Heart right ventricle (tissue), 16 donors: ENCODE results near the gene AGBL1. TPM values are rescaled to one million over a fixed set of nuclear protein-coding genes. Genes with fewer than 3 reads are reported as not detected.

Source experiments
- ATAC-seq, 8 donors: fragments of 200-7000 bp; cut with Tn5 transposase; one replicate each; pipeline ENCODE4 v1.9.1; 2020; ENCODE audit warnings: mild to moderate bottlenecking in 8 of 8, moderate library complexity in 8 of 8, moderate number of reproducible peaks in 1 of 8
- DNase-seq, 2 donors: peaks; one replicate each; pipeline ENCODE4 v3.0.0-alpha.2; 2020
- H3K27ac ChIP-seq, 10 donors: fragments of 200-600 bp; sonication (generic) in 2 of 10; one replicate each; pipeline versions ENCODE4 v1.5.0 to v1.8.0; 2020 to 2022; ENCODE audit warnings: mild to moderate bottlenecking in 3 of 10
- H3K27me3 ChIP-seq, 7 donors: fragments of 200-600 bp; one replicate each; pipeline ENCODE4 v1.8.0; 2021 to 2022; ENCODE audit warnings: mild to moderate bottlenecking in 2 of 7
- H3K36me3 ChIP-seq, 9 donors: fragments of 200-600 bp; sonication (generic) in 1 of 9; one replicate each; pipeline versions ENCODE4 v1.5.0 to v1.8.0; 2020 to 2022; ENCODE audit warnings: mild to moderate bottlenecking in 2 of 9
- H3K4me1 ChIP-seq, 9 donors: fragments of 200-600 bp; sonication (generic) in 1 of 9; one replicate each; pipeline versions ENCODE4 v1.5.0 to v1.8.0; 2020 to 2022; ENCODE audit warnings: mild to moderate bottlenecking in 4 of 9
- H3K4me3 ChIP-seq, 10 donors: fragments of 200-600 bp; sonication (generic) in 2 of 10; one replicate each; pipeline versions ENCODE4 v1.5.0 to v1.8.0; 2020 to 2022; ENCODE audit warnings: mild to moderate bottlenecking in 7 of 10, moderate library complexity in 2 of 10
- H3K9me3 ChIP-seq, 11 donors: fragments of 200-600 bp in 10 of 11; sonication (generic) in 2 of 11; one replicate each; pipeline versions ENCODE4 v1.5.0 to v1.8.0; 2013 to 2022; ENCODE audit warnings: mild to moderate bottlenecking in 2 of 11, control low read depth in 1 of 11, moderate library complexity in 1 of 11
- WGBS, 2 donors: extraction: QIAGEN DNeasy Blood & Tissue Kit; methylation state at CpG; one replicate each; pipeline ENCODE4 v1.1.7; 2013; ENCODE audit warnings: inconsistent platforms in 1 of 2; 5-methylcytosine and 5-hydroxymethylcytosine counted together
- intact Hi-C, 10 donors: fragments of 100-400 bp; cut with DNase I; formaldehyde crosslinking; loops; one replicate each; pipeline versions ENCODE4 v1.11.1 to v1.14.2; 2022
- polyA plus RNA-seq, 2 donors: library from polyadenylated mRNA; stranded (reverse); fragments of 200-250 nt; gene quantifications; one replicate each; pipeline ENCODE4 v1.2.3, GENCODE V29; 2013
- total RNA-seq, 10 donors: library from RNA; stranded (reverse); fragmentation: NEBNext Ultra II Directional in 3 of 10; extraction: Animal tissue kit (Norgen Biotek cat#: 25700) in 3 of 10; gene quantifications; one replicate each; pipeline versions ENCODE4 v1.2.1 to v1.2.4, GENCODE V29; 2021 to 2023
- TF ChIP-seq, protein P1 (sequence below), 9 donors: fragments of 200-600 bp; sonication (generic) in 2 of 9; IDR thresholded peaks; one replicate each; pipeline versions ENCODE4 v1.5.0 to v1.8.0; 2021 to 2022; ENCODE audit warnings: antibody characterized with exemption in 9 of 9, mild to moderate bottlenecking in 5 of 9, moderate library complexity in 1 of 9
- donor health status: Arrhythmogenic right ventricular cardiomyopathy.
- donor health status: ischemic (EF 13 %, LVEDD 7.1; RV severe dilation, severe dysfunction).
- donor health status: healthy with polysubstance abuse.
- donor health status: DM: no; HTN: yes; CAD: no.
- donor health status: DM: no; HTN: no; CAD: no.
- donor health status: ischemic (EF 25% LVEDD 6.9; RV normal size, moderate dysfunction).
- donor health status: ischemic (EF 25% LVEDD 5.7; RV mildly dilated, moderate dysfunction).
- donor health status: healthy.
- donor health status: DM: yes; HTN: yes; CAD: no.
- donor health status: Ischemic cardiomyopathy.
- donor health status: ischemic (EF 35%, LVEDD 5.7; RV mildly dilated, moderate dysfunction).
- donor health status: nonischemic (EF 11% LVEDD 7.7; RV severe dilation, severe dysfunction).
- donor health status: DM: yes; HTN: yes; CAD: no.
- donor health status: PGD.
- donor health status: ischemic (EF 29% LVEDD 5.4; RV normal size, mild dysfunction).
- donor health status: nonischemic (EF 23%, LVEDD 6.1; RV moderate dilation, normal function).

The AGBL1 gene
- total and polyA plus RNA-seq, 12 donors, result 0.02 to 0.13 (median 0.09) TPM; not detected in 7

DNA sequence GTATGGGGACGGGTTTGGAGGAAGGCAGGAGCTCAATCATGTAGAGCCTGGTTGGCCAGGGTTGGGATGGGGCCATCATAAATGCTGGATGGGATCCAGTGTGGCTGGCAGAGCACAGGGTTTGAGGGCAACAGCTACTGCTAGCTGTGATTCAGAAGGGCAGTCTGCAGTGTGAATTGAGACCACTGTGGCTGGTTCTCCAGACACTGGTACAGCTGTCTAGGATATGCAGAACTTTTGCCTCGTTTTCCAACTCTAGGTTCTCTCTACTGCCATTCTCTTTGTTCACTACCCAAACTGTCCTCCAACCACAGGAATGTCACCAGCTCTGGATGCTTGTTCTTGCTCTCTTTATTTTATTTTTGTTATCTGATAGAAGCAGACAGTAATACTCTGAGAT lies 543.6 kb downstream of the AGBL1 start:
- TF ChIP-seq, protein P1, sequence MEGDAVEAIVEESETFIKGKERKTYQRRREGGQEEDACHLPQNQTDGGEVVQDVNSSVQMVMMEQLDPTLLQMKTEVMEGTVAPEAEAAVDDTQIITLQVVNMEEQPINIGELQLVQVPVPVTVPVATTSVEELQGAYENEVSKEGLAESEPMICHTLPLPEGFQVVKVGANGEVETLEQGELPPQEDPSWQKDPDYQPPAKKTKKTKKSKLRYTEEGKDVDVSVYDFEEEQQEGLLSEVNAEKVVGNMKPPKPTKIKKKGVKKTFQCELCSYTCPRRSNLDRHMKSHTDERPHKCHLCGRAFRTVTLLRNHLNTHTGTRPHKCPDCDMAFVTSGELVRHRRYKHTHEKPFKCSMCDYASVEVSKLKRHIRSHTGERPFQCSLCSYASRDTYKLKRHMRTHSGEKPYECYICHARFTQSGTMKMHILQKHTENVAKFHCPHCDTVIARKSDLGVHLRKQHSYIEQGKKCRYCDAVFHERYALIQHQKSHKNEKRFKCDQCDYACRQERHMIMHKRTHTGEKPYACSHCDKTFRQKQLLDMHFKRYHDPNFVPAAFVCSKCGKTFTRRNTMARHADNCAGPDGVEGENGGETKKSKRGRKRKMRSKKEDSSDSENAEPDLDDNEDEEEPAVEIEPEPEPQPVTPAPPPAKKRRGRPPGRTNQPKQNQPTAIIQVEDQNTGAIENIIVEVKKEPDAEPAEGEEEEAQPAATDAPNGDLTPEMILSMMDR (IDR thresholded peaks at IDR 0.05), result no peak
- H3K9me3 ChIP-seq, result peaks cover 0 to 3% (median 0%) of the 10 kb centered on the region in 11 donors
- no peaks in the 10 kb centered on the region for H3K27me3 ChIP-seq
- no peaks in the 10 kb centered on the region for H3K36me3 ChIP-seq
- H3K4me1 ChIP-seq, result peaks cover 0 to 11% (median 0%) of the 10 kb centered on the region in 9 donors
- intact Hi-C loops, result loop anchor here in 6 of 10 donors (5.0 to 10.0 kb wide), 5 partner anchors 292 to 1652 kb away; no protein-coding TSS in a partner anchor
- no peak overlapping the region for H3K27ac ChIP-seq
- 49 to 57% methylated on average over 2 of the region's 2 CpGs for WGBS, 2 donors
- H3K4me3 ChIP-seq, result no peak overlapping the region
- DNase-seq (no peak), ATAC-seq (no peak)

DNA sequence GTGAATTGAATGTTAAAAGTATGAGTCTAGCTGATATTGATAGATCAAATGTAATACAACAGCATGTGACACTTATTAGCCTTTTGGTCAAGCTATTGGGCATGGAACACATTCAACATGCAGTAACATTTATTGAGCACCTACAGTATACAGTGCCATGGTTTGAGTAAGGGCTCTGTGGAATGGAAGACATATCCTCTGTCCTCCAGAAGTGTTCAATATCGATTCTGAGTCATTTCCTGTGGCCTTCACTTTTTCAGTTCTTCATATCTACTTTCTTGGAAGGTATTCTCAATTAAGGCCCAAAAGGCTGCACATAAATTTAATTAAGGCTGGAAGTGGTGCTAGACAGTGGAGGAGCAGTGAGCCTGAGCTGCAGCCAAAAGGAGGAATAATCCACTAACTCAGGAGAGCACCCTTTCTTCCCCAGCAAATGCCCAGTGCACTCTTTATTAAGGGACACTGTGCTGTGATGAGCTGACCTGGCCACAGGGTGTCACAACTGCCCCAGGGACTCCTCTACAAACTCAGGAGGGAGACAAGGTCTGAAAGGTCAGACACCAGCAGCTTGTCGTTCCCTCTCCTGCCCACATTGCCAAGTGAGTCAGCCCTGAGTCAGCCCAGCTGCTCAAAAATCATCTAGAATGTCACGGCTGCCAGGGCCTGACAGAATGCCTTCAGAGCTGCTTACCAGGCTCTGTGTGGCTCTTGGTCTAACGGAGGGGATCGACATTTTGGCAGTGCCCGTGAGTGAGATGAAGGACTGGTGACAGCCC lies 544.8 kb downstream of the AGBL1 start:
- ATAC-seq, result peak; percentile 96 to 100 (median 98)
- H3K4me3 ChIP-seq, result no peak overlapping the region
- TF ChIP-seq, protein P1 (IDR thresholded peaks at IDR 0.05), result peak; percentile 27 to 66 (median 50)
- intact Hi-C loops, result loop anchor here in 6 of 10 donors (2.0 to 10.0 kb wide), 6 partner anchors 290 to 1650 kb away; no protein-coding TSS in a partner anchor
- DNase-seq, result peak; percentile 71 to 75
- peaks cover 0 to 11% (median 0%) of the 10 kb centered on the region in 9 donors for H3K4me1 ChIP-seq
- 21 to 27% methylated on average over 6 of the region's 6 CpGs for WGBS, 2 donors
- H3K36me3 ChIP-seq, result no peaks in the 10 kb centered on the region
- H3K27me3 ChIP-seq, result no peaks in the 10 kb centered on the region
- peaks cover 0 to 3% (median 0%) of the 10 kb centered on the region in 11 donors for H3K9me3 ChIP-seq
- H3K27ac ChIP-seq, result peak overlapping the region in 5 of 10 donors; percentile 3 to 50 (median 34)

DNA sequence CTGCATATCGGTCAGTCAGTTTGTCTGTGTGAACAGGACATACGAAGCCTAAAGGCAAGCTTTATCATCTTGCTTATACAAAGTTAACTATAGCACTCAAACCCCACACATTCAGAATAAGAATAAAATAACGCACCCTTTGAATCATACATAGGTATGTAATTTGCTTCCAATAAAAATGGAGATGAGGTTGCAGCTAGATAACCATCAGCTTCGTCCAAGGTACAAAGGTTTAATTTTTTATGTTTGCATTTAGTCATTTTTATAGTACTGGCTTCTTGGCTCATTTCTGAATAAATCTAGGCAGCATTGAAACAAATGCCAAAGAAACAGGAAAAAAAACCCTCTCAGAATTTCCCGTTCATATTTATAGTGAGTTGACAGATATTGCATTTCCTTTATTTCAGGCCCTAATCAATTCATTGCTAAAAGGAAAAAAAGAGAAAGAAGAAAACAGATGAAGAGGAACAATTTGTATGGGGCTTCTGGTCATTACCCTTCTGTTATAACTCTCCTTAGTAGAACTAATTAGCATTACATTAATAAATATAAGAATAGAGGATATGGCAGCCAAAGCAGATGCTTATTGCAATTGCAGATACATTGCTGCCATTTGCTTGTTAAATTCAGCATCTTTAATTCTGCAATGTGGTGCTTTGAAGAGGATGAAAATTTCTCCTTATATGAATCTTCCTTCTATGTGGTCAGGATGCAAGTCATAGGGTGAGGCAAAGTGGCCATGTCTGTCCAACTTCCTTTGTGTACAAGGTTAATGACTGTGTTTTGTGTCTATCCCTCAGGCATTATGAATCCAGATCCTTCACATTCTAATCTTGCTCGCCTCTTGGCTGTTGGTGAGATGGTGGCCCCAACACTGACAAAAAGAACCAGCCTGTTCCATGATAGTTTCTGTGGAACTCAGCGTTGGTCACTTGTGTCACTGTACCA lies 550.0 kb downstream of the AGBL1 start:
- intact Hi-C loops, result loop anchor here in 6 of 10 donors (5.0 to 10.0 kb wide), 5 partner anchors 278 to 1645 kb away; no protein-coding TSS in a partner anchor
- TF ChIP-seq, protein P1 (IDR thresholded peaks at IDR 0.05), result no peak
- H3K4me1 ChIP-seq, result peaks cover 0 to 5% (median 0%) of the 10 kb centered on the region in 9 donors
- no peaks in the 10 kb centered on the region for H3K27me3 ChIP-seq
- ATAC-seq, result no peak
- no peak overlapping the region for H3K4me3 ChIP-seq
- WGBS, 2 donors, result 67 to 76% methylated on average over 7 of the region's 7 CpGs
- H3K27ac ChIP-seq, result no peak overlapping the region
- no peak for DNase-seq
- H3K36me3 ChIP-seq, result no peaks in the 10 kb centered on the region
- peaks cover 0 to 3% (median 0%) of the 10 kb centered on the region in 11 donors for H3K9me3 ChIP-seq

DNA sequence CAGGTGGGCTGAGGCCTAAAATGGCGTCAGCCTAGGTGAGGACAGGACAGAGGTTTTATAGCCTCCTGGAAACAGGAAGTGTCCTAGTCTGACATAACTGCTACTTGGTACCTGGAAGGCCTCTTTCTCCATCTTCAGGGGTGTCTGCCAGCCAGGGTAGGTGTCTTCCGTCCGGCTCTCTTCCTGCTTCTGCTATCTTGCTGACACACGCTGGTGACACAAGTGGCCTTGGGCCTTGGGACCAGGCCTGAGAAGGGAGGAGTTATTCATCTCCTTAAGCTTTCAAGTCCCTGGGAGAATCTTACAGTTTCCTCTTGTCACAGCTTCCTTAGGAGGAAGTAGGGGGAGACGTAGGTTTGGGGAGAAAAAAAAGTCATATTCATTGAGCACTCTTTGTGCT lies 551.3 kb downstream of the AGBL1 start:
- TF ChIP-seq, protein P1 (IDR thresholded peaks at IDR 0.05), result no peak
- no peak overlapping the region for H3K27ac ChIP-seq
- peaks cover 0 to 3% (median 0%) of the 10 kb centered on the region in 11 donors for H3K9me3 ChIP-seq
- no peaks in the 10 kb centered on the region for H3K4me1 ChIP-seq
- ATAC-seq (no peak), DNase-seq (no peak)
- WGBS, 2 donors, result 66 to 67% methylated on average over 5 of the region's 5 CpGs
- intact Hi-C loops, result loop anchor here in 1 of 10 donors (5.0 kb wide), 1 partner anchor 276 kb away; no protein-coding TSS in a partner anchor
- no peaks in the 10 kb centered on the region for H3K27me3 ChIP-seq
- H3K4me3 ChIP-seq, result no peak overlapping the region
- no peaks in the 10 kb centered on the region for H3K36me3 ChIP-seq
